ENCODE data around the gene NKAIN4.

The NKAIN4 gene

GRCh38 chr20:63288581-63289251 is 34.5 kb upstream of the NKAIN4 start:
- DNase-seq (ENCODE audit: low read depth in 2 of 2): no peak

- no peak for DNase-seq (ENCODE audit: low read depth in 2 of 2)
These were observed 33.7 kb upstream of the NKAIN4 start for GRCh38 chr20:63287697-63288580.

GRCh38 chr20:63286781-63287696 is 32.8 kb upstream of the NKAIN4 start:
- no peak for DNase-seq (ENCODE audit: low read depth in 2 of 2)

- no peak for DNase-seq (ENCODE audit: low read depth in 2 of 2)
These were observed 31.7 kb upstream of the NKAIN4 start for GRCh38 chr20:63285636-63286615.

- no peak for DNase-seq (ENCODE audit: low read depth in 2 of 2)
These were observed 30.8 kb upstream of the NKAIN4 start for GRCh38 chr20:63284981-63285524.

GRCh38 chr20:63284544-63284949 is 30.3 kb upstream of the NKAIN4 start:
- DNase-seq (ENCODE audit: low read depth in 2 of 2): no peak

- DNase-seq (ENCODE audit: low read depth in 2 of 2): no peak
These were observed 29.8 kb upstream of the NKAIN4 start for GRCh38 chr20:63284083-63284440.

GRCh38 chr20:63283397-63284082 is 29.3 kb upstream of the NKAIN4 start:
- DNase-seq (ENCODE audit: low read depth in 2 of 2): no peak

- DNase-seq (ENCODE audit: low read depth in 2 of 2): no peak
These were observed 28.7 kb upstream of the NKAIN4 start for GRCh38 chr20:63282946-63283345.

- no peak for DNase-seq (ENCODE audit: low read depth in 2 of 2)
These were observed 27.7 kb upstream of the NKAIN4 start for GRCh38 chr20:63281742-63282665.

GRCh38 chr20:63280929-63281545 is 26.8 kb upstream of the NKAIN4 start:
- DNase-seq (ENCODE audit: low read depth in 2 of 2): no peak

- no peak for DNase-seq (ENCODE audit: low read depth in 2 of 2)
These were observed 26.1 kb upstream of the NKAIN4 start for GRCh38 chr20:63280371-63280770.

GRCh38 chr20:63279931-63280330 is 25.7 kb upstream of the NKAIN4 start:
- no peak for DNase-seq (ENCODE audit: low read depth in 2 of 2)

GRCh38 chr20:63278661-63279060 is 24.4 kb upstream of the NKAIN4 start:
- DNase-seq (ENCODE audit: low read depth in 2 of 2): no peak

GRCh38 chr20:63277466-63278272 is 23.4 kb upstream of the NKAIN4 start:
- no peak for DNase-seq (ENCODE audit: low read depth in 2 of 2)

- DNase-seq (ENCODE audit: low read depth in 2 of 2): no peak
These were observed 22.7 kb upstream of the NKAIN4 start for GRCh38 chr20:63276956-63277355.

GRCh38 chr20:63275825-63276224 is 21.6 kb upstream of the NKAIN4 start:
- DNase-seq (ENCODE audit: low read depth in 2 of 2): no peak
